Measurements from ENCODE around the gene SLC27A5. TPM values are rescaled to one million over a fixed set of nuclear protein-coding genes. Genes with fewer than 3 reads are reported as not detected.

The SLC27A5 gene
- 2.7 and 9.9 TPM in 2 replicates for total RNA-seq (2014; rRNA removed)
- polyA plus RNA-seq (2012), result 19.3 TPM

- no peak for DNase-seq (ENCODE audit: low read depth)
Measured at GRCh38 chr19:58511353-58512208, at the start of gene SLC27A5. Gene SLC27A5 (minus strand): TSS chr19:58511992. CDS start chr19:58511955, 37 bp downstream.

- DNase-seq (ENCODE audit: low read depth), result no peak
Measured at GRCh38 chr19:58560921-58561320, 49.1 kb upstream of the SLC27A5 start.

GRCh38 chr19:58560007-58560887, 48.5 kb upstream of the SLC27A5 start:
- no peak for DNase-seq (ENCODE audit: low read depth)

GRCh38 chr19:58559275-58560006, 47.6 kb upstream of the SLC27A5 start:
- peak; percentile 91 for DNase-seq (ENCODE audit: low read depth)

- peak; percentile 97 for DNase-seq (ENCODE audit: low read depth)
Measured at GRCh38 chr19:58558623-58559274, 47.0 kb upstream of the SLC27A5 start.

GRCh38 chr19:58558066-58558622, 46.4 kb upstream of the SLC27A5 start, which contains the start of gene UBE2M:
Gene UBE2M (minus strand): TSS chr19:58558611. CDS start chr19:58558381, 230 bp downstream.
- DNase-seq (ENCODE audit: low read depth), result peak; percentile 17

GRCh38 chr19:58557221-58558065, 45.7 kb upstream of the SLC27A5 start:
- DNase-seq (ENCODE audit: low read depth), result peak; percentile 30

- no peak for DNase-seq (ENCODE audit: low read depth)
Measured at GRCh38 chr19:58556622-58557220, 44.9 kb upstream of the SLC27A5 start.

- no peak for DNase-seq (ENCODE audit: low read depth)
Measured at GRCh38 chr19:58555920-58556621, 44.3 kb upstream of the SLC27A5 start.

- no peak for DNase-seq (ENCODE audit: low read depth)
Measured at GRCh38 chr19:58555369-58555885, 43.6 kb upstream of the SLC27A5 start.

- peak; percentile 96 for DNase-seq (ENCODE audit: low read depth)
Measured at GRCh38 chr19:58554494-58555368, 42.9 kb upstream of the SLC27A5 start, which contains the start of gene CHMP2A. Gene CHMP2A (minus strand): TSS chr19:58555105. CDS start chr19:58554212, 893 bp downstream.

- no peak for DNase-seq (ENCODE audit: low read depth)
Measured at GRCh38 chr19:58553799-58554493, 42.2 kb upstream of the SLC27A5 start.

- DNase-seq (ENCODE audit: low read depth), result no peak
Measured at GRCh38 chr19:58552655-58553054, 40.9 kb upstream of the SLC27A5 start.

GRCh38 chr19:58551577-58552471, 40.0 kb upstream of the SLC27A5 start:
- no peak for DNase-seq (ENCODE audit: low read depth)

- DNase-seq (ENCODE audit: low read depth), result no peak
Measured at GRCh38 chr19:58551123-58551497, 39.3 kb upstream of the SLC27A5 start.
